Heart left ventricle (tissue), 16 donors: ENCODE measurements around the gene NLRP3. TPM values are rescaled to one million over a fixed set of nuclear protein-coding genes. Genes with fewer than 3 reads are reported as not detected.
A peak's percentile ranks its signal among the peaks of the same experiment; 100 is the strongest.
"Not testable (repeated sequence)": the region's sequence is repeated elsewhere in the genome, so short reads cannot be mapped to it uniquely, and the experiment has no call there.

ENCODE experiments used
- ATAC-seq, 4 donors: fragments of 200-7000 bp; cut with Tn5 transposase; one replicate each; pipeline ENCODE4 v1.9.1; 2020 to 2022; ENCODE audit warnings: moderate library complexity in 4 of 4, mild to moderate bottlenecking in 3 of 4, moderate number of reproducible peaks in 1 of 4
- DNase-seq, 5 donors: peaks; one replicate each; pipeline ENCODE4 v3.0.0-alpha.2; 2020
- H3K27ac ChIP-seq, 12 donors: fragments of 200-600 bp; sonication (generic) in 4 of 12; one replicate each; pipeline versions ENCODE4 v1.5.0 to v1.8.0; 2016 to 2022; ENCODE audit warnings: mild to moderate bottlenecking in 2 of 12
- H3K27me3 ChIP-seq, 9 donors: fragments of 200-600 bp; sonication (generic) in 2 of 9; one replicate each; pipeline versions ENCODE4 v1.5.1 to v1.8.0; 2016 to 2022; ENCODE audit warnings: mild to moderate bottlenecking in 3 of 9
- H3K36me3 ChIP-seq, 9 donors: fragments of 200-600 bp; sonication (generic) in 2 of 9; one replicate each; pipeline versions ENCODE4 v1.5.0 to v1.8.0; 2018 to 2022; ENCODE audit warnings: mild to moderate bottlenecking in 2 of 9
- H3K4me1 ChIP-seq, 12 donors: fragments of 200-600 bp; sonication (generic) in 4 of 12; one replicate each; pipeline versions ENCODE4 v1.5.0 to v1.8.0; 2016 to 2022; ENCODE audit warnings: mild to moderate bottlenecking in 3 of 12
- H3K4me3 ChIP-seq, 12 donors: fragments of 200-600 bp; sonication (generic) in 4 of 12; one replicate each; pipeline versions ENCODE4 v1.5.0 to v1.8.0; 2017 to 2022; ENCODE audit warnings: mild to moderate bottlenecking in 9 of 12, moderate library complexity in 4 of 12
- H3K9me3 ChIP-seq, 12 donors: fragments of 200-600 bp; sonication (generic) in 4 of 12; one replicate each; pipeline versions ENCODE4 v1.5.0 to v1.8.0; 2016 to 2022; ENCODE audit warnings: mild to moderate bottlenecking in 1 of 12
- POLR2A ChIP-seq, 2 donors: fragments of 450-650 bp; IDR thresholded peaks; one replicate each; pipeline ENCODE4 v1.6.1; 2017; ENCODE audit warnings: antibody characterized with exemption in 2 of 2, mild to moderate bottlenecking in 2 of 2, moderate library complexity in 2 of 2
- WGBS, 4 donors: extraction: QIAGEN DNeasy Blood & Tissue Kit in 2 of 4; methylation state at CpG; one replicate each; pipeline versions ENCODE4 v1.1.5 to v1.1.7; 2013 to 2018; 5-methylcytosine and 5-hydroxymethylcytosine counted together
- intact Hi-C, 10 donors: fragments of 100-400 bp; cut with DNase I; formaldehyde crosslinking; loops; one replicate each; pipeline versions ENCODE4 v1.11.1 to v1.14.2; 2022
- long read RNA-seq, 3 donors: library from polyadenylated mRNA; unstranded; transcript quantifications; one replicate each; pipeline ENCODE4 v2.0.0, GENCODE V29; 2020 to 2021
- polyA plus RNA-seq, 2 donors: library from polyadenylated mRNA; stranded (reverse); fragments of 200-250 nt; gene quantifications; one replicate each; pipeline ENCODE4 v1.2.3, GENCODE V29; 2013
- total RNA-seq, 9 donors: library from RNA; depleted of rRNA in 2 of 9; stranded (reverse); fragments of >200 nt in 2 of 9; fragmentation: NEBNext Ultra II Directional in 3 of 9; extraction: Animal tissue kit (Norgen Biotek cat#: 25700) in 3 of 9; gene quantifications; one replicate each; pipeline versions ENCODE4 v1.1.0 to v1.2.4, GENCODE V29; 2016 to 2023
- TF ChIP-seq, protein P1 (sequence below), 12 donors: fragments of 200-600 bp; sonication (generic) in 4 of 12; IDR thresholded peaks; one replicate each; pipeline versions ENCODE4 v1.5.0 to v1.8.0; 2018 to 2022; ENCODE audit warnings: antibody characterized with exemption in 12 of 12, mild to moderate bottlenecking in 5 of 12
- donor health status: ischemic (EF 13 %, LVEDD 7.1; RV severe dilation, severe dysfunction).
- donor health status: healthy with polysubstance abuse.
- donor health status: DM: no; HTN: yes; CAD: no.
- donor health status: DM: no; HTN: no; CAD: no.
- donor health status: ischemic (EF 25% LVEDD 6.9; RV normal size, moderate dysfunction).
- donor health status: ischemic (EF 25% LVEDD 5.7; RV mildly dilated, moderate dysfunction).
- donor health status: healthy.
- donor health status: DM: yes; HTN: yes; CAD: no.
- donor health status: ischemic (EF 35%, LVEDD 5.7; RV mildly dilated, moderate dysfunction).
- donor health status: nonischemic (EF 11% LVEDD 7.7; RV severe dilation, severe dysfunction).
- donor health status: DM: yes; HTN: yes; CAD: no.
- donor health status: PGD.
- donor health status: ischemic (EF 29% LVEDD 5.4; RV normal size, mild dysfunction).
- donor health status: nonischemic (EF 23%, LVEDD 6.1; RV moderate dilation, normal function).

NLRP3 gene
- total RNA-seq (1 to 10 TPM in 3 of 9 donors, under 1 TPM in 6; 0.40 to 8.3 (median 0.60) TPM), polyA plus RNA-seq (under 1 TPM; 0.19 to 0.64 TPM)
- long read RNA-seq, donor 1, partial matches to known transcripts = 1 of 3 reads
- long read RNA-seq, donor 1, other reads (novel, unspliced or antisense) = 0 of 3 reads
- long read RNA-seq, donor 2, partial matches to known transcripts = 1 of 1 reads
- long read RNA-seq, donor 2, other reads (novel, unspliced or antisense) = 0 of 1 reads
- long read RNA-seq, donor 3 = 0 reads

- no peaks in the 10 kb centered on the region for H3K36me3 ChIP-seq
- ATAC-seq (peak; percentile 72 to 84 (median 78)), DNase-seq (peak in 4 of 5 donors; percentile 33 to 77 (median 41))
- H3K9me3 ChIP-seq = no peaks in the 10 kb centered on the region
- peak within 1 kb of the TSS in 3 of 12 donors; percentile 18 to 87 (median 22) for H3K27ac ChIP-seq
- H3K4me1 ChIP-seq = peaks cover 0 to 28% (median 0%) of the 10 kb centered on the region in 12 donors
- 58 to 65% (median 65%) methylated on average over 19 of the region's 19 CpGs for WGBS, 4 donors
- peak within 1 kb of the TSS in 10 of 12 donors; percentile 10 to 58 (median 36) for H3K4me3 ChIP-seq
- intact Hi-C loops = no loop called here
- TF ChIP-seq, protein P1, sequence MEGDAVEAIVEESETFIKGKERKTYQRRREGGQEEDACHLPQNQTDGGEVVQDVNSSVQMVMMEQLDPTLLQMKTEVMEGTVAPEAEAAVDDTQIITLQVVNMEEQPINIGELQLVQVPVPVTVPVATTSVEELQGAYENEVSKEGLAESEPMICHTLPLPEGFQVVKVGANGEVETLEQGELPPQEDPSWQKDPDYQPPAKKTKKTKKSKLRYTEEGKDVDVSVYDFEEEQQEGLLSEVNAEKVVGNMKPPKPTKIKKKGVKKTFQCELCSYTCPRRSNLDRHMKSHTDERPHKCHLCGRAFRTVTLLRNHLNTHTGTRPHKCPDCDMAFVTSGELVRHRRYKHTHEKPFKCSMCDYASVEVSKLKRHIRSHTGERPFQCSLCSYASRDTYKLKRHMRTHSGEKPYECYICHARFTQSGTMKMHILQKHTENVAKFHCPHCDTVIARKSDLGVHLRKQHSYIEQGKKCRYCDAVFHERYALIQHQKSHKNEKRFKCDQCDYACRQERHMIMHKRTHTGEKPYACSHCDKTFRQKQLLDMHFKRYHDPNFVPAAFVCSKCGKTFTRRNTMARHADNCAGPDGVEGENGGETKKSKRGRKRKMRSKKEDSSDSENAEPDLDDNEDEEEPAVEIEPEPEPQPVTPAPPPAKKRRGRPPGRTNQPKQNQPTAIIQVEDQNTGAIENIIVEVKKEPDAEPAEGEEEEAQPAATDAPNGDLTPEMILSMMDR (IDR thresholded peaks at IDR 0.05) = no peak
- peak in 1 of 2 donors; percentile 13 for TF ChIP-seq POLR2A (IDR thresholded peaks at IDR 0.05)
- peaks cover 0 to 8% (median 0%) of the 10 kb centered on the region in 9 donors for H3K27me3 ChIP-seq
Measured at GRCh38 chr1:247415423-247416361, at the start of gene NLRP3. Gene NLRP3 (plus strand): TSS chr1:247416173. CDS start chr1:247418801, 2,628 bp downstream.

GRCh38 chr1:247366345-247366744, 49.6 kb upstream of the NLRP3 start:
- H3K27ac ChIP-seq, DNase-seq, ATAC-seq, H3K9me3 ChIP-seq, intact Hi-C loops, H3K36me3 ChIP-seq, H3K4me3 ChIP-seq: not testable (repeated sequence)
- 86 to 100% (median 92%) methylated on average over 1 of the region's 1 CpG for WGBS, 4 donors
- peaks cover 0 to 16% (median 0%) of the 10 kb centered on the region in 9 donors for H3K27me3 ChIP-seq
- H3K4me1 ChIP-seq = peaks cover 0 to 16% (median 2%) of the 10 kb centered on the region in 12 donors

GRCh38 chr1:247366926-247367645, 48.9 kb upstream of the NLRP3 start:
- Histone ChIP-seq H3K4me3 (no peak overlapping the region), H3K27ac (peak overlapping the region in 3 of 12 donors; percentile 50 to 59 (median 54)), H3K36me3 (no peaks in the 10 kb centered on the region), H3K9me3 (no peaks in the 10 kb centered on the region), H3K4me1 (peaks cover 0 to 12% (median 1%) of the 10 kb centered on the region in 12 donors), H3K27me3 (peaks cover 0 to 16% (median 0%) of the 10 kb centered on the region in 9 donors)
- WGBS, 4 donors = 65 to 79% (median 73%) methylated on average over 4 of the region's 4 CpGs
- intact Hi-C loops = no loop called here
- TF ChIP-seq POLR2A (IDR thresholded peaks at IDR 0.05) = no peak
- TF ChIP-seq, protein P1 (IDR thresholded peaks at IDR 0.05) = no peak
- ATAC-seq = no peak
- no peak for DNase-seq

DNA sequence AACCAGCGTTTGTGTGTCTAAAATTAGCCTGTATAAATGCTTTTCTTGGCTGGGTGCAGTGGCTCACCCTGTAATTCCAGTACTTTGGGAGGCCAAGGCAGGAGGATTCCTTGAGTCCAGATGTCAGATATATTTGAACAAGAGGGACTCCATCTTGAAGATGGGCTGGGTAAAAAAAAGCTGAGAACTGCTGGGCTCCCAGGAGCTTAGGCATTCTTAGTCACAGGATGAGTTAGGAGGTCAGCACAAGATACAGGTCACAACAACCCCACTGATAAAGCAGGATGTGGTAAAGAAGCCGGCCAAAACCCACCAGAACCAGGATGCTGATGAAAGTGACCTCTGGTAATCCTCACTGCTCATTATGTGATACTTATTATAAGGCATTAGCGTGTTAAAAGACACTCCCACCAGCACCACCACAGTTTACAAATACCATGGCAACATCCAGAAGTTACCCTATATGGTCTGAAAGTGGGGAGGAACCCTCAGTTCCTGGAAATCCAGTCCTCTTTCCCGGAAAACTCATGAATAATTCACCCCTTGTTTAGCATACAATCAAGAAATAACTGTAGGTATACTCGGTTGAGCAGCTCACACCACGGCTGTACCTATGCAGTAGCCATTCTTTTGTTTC, 48.1 kb upstream of the NLRP3 start:
- ATAC-seq (peak in 2 of 4 donors; percentile 44 to 48), DNase-seq (peak in 1 of 5 donors; percentile 25)
- TF ChIP-seq POLR2A (IDR thresholded peaks at IDR 0.05) = no peak
- TF ChIP-seq, protein P1 (IDR thresholded peaks at IDR 0.05) = no peak
- no peak overlapping the region for H3K4me3 ChIP-seq
- 45 to 60% (median 55%) methylated on average over 6 of the region's 6 CpGs for WGBS, 4 donors
- peak overlapping the region in 2 of 12 donors; percentile 20 to 59 for H3K27ac ChIP-seq
- no peaks in the 10 kb centered on the region for H3K36me3 ChIP-seq
- H3K4me1 ChIP-seq = peaks cover 0 to 12% (median under 1%) of the 10 kb centered on the region in 12 donors
- intact Hi-C loops = no loop called here
- H3K27me3 ChIP-seq = peaks cover 0 to 19% (median 0%) of the 10 kb centered on the region in 9 donors
- no peaks in the 10 kb centered on the region for H3K9me3 ChIP-seq
